ENCODE measurements around the gene PBX3. TPM values are rescaled to one million over a fixed set of nuclear protein-coding genes. Genes with fewer than 3 reads are reported as not detected.

PBX3 gene
- total and polyA plus RNA-seq, 2 of the 13 experiments (the other 11 are each of a cell fraction or from before 2014, with no cell fraction given): 6.0 to 11.2 TPM

DNA sequence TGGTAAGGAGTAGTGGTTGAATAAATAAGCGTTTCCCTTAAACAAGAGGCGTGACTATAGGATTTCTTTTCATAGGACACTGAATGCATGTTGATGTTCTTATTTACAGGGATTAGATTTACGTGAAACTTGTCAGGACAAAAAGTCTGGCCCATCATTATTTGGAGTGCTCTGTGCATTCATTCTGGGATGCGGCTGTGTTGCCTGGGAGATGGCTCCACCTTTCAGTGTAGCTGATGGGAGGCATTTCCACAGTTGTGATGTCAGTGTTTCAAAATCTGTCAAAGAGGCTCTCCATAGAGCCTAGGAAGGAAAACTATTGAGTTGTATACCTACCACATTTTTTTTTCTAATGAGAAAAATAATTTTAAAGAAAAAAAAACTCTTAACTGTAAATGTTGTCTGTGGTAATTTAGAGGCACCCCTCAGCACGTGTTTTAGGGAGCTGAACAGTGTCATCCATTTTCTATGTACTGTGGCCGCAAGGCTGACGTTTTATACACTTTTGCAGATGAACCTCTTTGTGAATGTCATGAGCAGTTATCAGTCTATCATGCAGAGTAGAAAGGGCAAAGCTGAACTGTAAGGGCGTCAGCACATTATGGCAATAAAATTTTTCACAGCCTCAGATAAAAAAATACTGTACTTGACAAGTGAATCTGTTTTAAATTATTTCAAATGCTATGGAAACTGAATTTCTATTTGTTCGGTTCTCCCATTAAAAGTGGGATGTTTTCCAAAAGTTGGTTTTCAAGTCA, 202.7 kb downstream of the PBX3 start:
- ChIA-PET CTCF (ENCODE audit: low intra/inter-chr PET ratio, low total read pairs) (no interaction called here), POLR2A (no interaction called here)
- Histone ChIP-seq H3K4me2 (ENCODE audit: low read depth, low read length) (no peak overlapping the region), H3K9me3 (ENCODE audit: low read length) (no peaks in the 10 kb centered on the region), H3K4me3 (replicated peaks in 1 of 3; ENCODE audit: insufficient read depth in 1 of 3, low read depth in 2 of 3, low read length in 3 of 3) (no peak overlapping the region), H2AFZ (ENCODE audit: low read length) (no peak overlapping the region), H3K36me3 (replicated peaks in 1 of 2; ENCODE audit: control insufficient read depth in 1 of 2, insufficient read depth in 2 of 2, low read length in 2 of 2) (no peaks in the 10 kb centered on the region), H4K20me1 (ENCODE audit: insufficient read depth, low read length) (no peaks in the 10 kb centered on the region), H3K27ac (ENCODE audit: extremely low read length, insufficient read depth, low read length) (no peak overlapping the region), H3K79me2 (ENCODE audit: insufficient read depth, low read length) (no peaks in the 10 kb centered on the region), H3K9ac (ENCODE audit: insufficient read depth, low read depth, low read length) (no peak overlapping the region), H3K4me1 (ENCODE audit: insufficient read depth, low read length) (peaks cover 31% of the 10 kb centered on the region), H3K27me3 (ENCODE audit: control insufficient read depth in 1 of 2, insufficient read depth in 2 of 2, low read length in 2 of 2) (no peaks in the 10 kb centered on the region)
- intact Hi-C loops (cut with micrococcal nuclease; ENCODE audit: unreplicated experiment): no loop called here
- ATAC-seq (no peak), FAIRE-seq (no peak), DNase-seq (ENCODE audit: low spot score) (no peak)
- in situ Hi-C loops (cut with HindIII; ENCODE audit: extremely low pct_ligation_motif_present, low pct_unique_long_range_greater_than_20kb): no loop called here
- no peak for TF ChIP-seq ZNF275 (CRISPR knock-in tag; IDR thresholded peaks at IDR 0.05; ENCODE audit: borderline replicate concordance)
- TF ChIP-seq ZNF615 (CRISPR knock-in tag; IDR thresholded peaks at IDR 0.05; ENCODE audit: borderline replicate concordance): no peak
- no peak for TF ChIP-seq LCORL (IDR thresholded peaks at IDR 0.05)
- TF ChIP-seq LCORL (CRISPR knock-in tag; IDR thresholded peaks at IDR 0.05): no peak
- TF ChIP-seq, protein P1, sequence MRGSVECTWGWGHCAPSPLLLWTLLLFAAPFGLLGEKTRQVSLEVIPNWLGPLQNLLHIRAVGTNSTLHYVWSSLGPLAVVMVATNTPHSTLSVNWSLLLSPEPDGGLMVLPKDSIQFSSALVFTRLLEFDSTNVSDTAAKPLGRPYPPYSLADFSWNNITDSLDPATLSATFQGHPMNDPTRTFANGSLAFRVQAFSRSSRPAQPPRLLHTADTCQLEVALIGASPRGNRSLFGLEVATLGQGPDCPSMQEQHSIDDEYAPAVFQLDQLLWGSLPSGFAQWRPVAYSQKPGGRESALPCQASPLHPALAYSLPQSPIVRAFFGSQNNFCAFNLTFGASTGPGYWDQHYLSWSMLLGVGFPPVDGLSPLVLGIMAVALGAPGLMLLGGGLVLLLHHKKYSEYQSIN (CRISPR knock-in tag; IDR thresholded peaks at IDR 0.05; ENCODE audit: borderline replicate concordance): no peak
- no peak for TF ChIP-seq RFX3 (CRISPR knock-in tag; IDR thresholded peaks at IDR 0.05)
- no TSS peak for BruUV-seq (replicated peaks)
- 94% methylated on average over 9 of the region's 9 CpGs for WGBS (ENCODE audit: low lambda C conversion rate)

Measured in HepG2 (cell line).